AG04449 (cell line): ENCODE measurements around the gene EPB41.

ENCODE experiments used
- CTCF ChIA-PET: fragments of 350-600 bp; formaldehyde crosslinking; extraction: SDS; loops from one replicate; lab custom pipeline; 2021; ENCODE audit warnings: antibody characterized with exemption; lab: Yijun Ruan, JAX
- POLR2A ChIA-PET: fragments of 400-600, 350-600 bp; formaldehyde crosslinking; extraction: SDS; loops from one replicate; lab custom pipeline; 2020; ENCODE audit warnings: antibody characterized with exemption, inconsistent platforms; lab: Yijun Ruan, JAX
- DNase-seq: peaks from one replicate; pipeline ENCODE4 v3.0.0-alpha.2; 2010; ENCODE audit warnings: low read depth, low spot score
- H3K4me3 ChIP-seq: 2 replicates; pipeline ENCODE4 v1.5.1; 2011; ENCODE audit warnings: low read depth, mild to moderate bottlenecking, control low read depth, low read length
- CTCF ChIP-seq: IDR thresholded peaks from one replicate; pipeline ENCODE4 v1.5.1; 2011; ENCODE audit warnings: mild to moderate bottlenecking, moderate library complexity, low read length, control low read depth, inconsistent platforms; ENCODE audit not compliant: insufficient read depth; ENCODE audit errors: missing control alignments

EPB41 gene

GRCh38 chr1:29050166-29050565 lies 135.8 kb downstream of the EPB41 start:
- DNase-seq = no peak
- ChIA-PET POLR2A (no interaction called here), CTCF (interaction anchor here (0.7 to 3.4 kb wide), 8 partner anchors 8 to 173 kb away, joined by 3 to 43 read pairs (median 5); partner anchors contain the start of gene SRSF4)
- no peak for TF ChIP-seq CTCF
- H3K4me3 ChIP-seq = no peak overlapping the region

GRCh38 chr1:29052100-29052499 lies 137.7 kb downstream of the EPB41 start:
- no peak for TF ChIP-seq CTCF

GRCh38 chr1:29052941-29053340 lies 138.6 kb downstream of the EPB41 start:
- ChIA-PET POLR2A (no interaction called here), CTCF (interaction anchor here (2.4 to 2.5 kb wide), 2 partner anchors 18 to 20 kb away, joined by 7 to 10 read pairs; no protein-coding TSS in a partner anchor)
- no peak for TF ChIP-seq CTCF
- DNase-seq = no peak
- no peak overlapping the region for H3K4me3 ChIP-seq

More at GRCh38 chr1:29052100-29052499, 137.7 kb downstream of the EPB41 start:
- ChIA-PET POLR2A (no interaction called here), CTCF (interaction anchor here (2.5 kb wide), 1 partner anchor 17 kb away, joined by 7 read pairs; no protein-coding TSS in a partner anchor)
- no peak overlapping the region for H3K4me3 ChIP-seq
- DNase-seq = no peak

GRCh38 chr1:29055160-29055559 lies 140.8 kb downstream of the EPB41 start:
- TF ChIP-seq CTCF = no peak
- no peak for DNase-seq
- H3K4me3 ChIP-seq = no peak overlapping the region
- POLR2A ChIA-PET = no interaction called here
- CTCF ChIA-PET = interaction anchor here (1.2 kb wide), 1 partner anchor 147 kb away, joined by 3 read pairs; no protein-coding TSS in a partner anchor

GRCh38 chr1:29056256-29056655 lies 141.9 kb downstream of the EPB41 start:
- TF ChIP-seq CTCF = no peak
- CTCF ChIA-PET = interaction anchor here (1.0 to 1.2 kb wide), 2 partner anchors 146 to 174 kb away, joined by 3 to 4 read pairs; no protein-coding TSS in a partner anchor
- POLR2A ChIA-PET = no interaction called here

GRCh38 chr1:29057700-29058099 lies 143.3 kb downstream of the EPB41 start:
- no peak for TF ChIP-seq CTCF
- ChIA-PET CTCF (interaction anchor here (1.2 kb wide), 1 partner anchor 45 kb away, joined by 4 read pairs; no protein-coding TSS in a partner anchor), POLR2A (no interaction called here)
- DNase-seq = no peak
- no peak overlapping the region for H3K4me3 ChIP-seq

More at GRCh38 chr1:29056256-29056655, 141.9 kb downstream of the EPB41 start:
- no peak overlapping the region for H3K4me3 ChIP-seq
- no peak for DNase-seq
